Measurements from ENCODE around the gene ESR2.

Gene ESR2

DNA sequence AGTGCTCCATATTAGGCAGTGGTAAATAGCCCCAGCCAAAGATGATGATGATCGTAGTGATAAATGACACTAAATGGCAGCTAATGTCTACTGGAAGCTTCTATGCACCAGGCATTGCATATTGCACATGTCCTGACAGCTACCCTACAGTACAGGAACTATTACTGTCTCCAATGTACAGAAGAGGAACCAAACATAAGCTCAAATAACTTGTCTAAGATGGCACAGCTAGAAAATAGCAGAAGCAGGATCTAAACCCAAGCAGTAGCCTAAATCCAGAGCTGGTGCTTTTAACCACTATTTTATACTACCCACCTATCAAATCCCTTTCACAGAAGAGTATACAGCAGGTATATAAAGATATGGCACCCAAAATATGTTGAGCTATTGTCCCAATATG is 28.9 kb downstream of the ESR2 start:
- DNase-seq = no peak

DNA sequence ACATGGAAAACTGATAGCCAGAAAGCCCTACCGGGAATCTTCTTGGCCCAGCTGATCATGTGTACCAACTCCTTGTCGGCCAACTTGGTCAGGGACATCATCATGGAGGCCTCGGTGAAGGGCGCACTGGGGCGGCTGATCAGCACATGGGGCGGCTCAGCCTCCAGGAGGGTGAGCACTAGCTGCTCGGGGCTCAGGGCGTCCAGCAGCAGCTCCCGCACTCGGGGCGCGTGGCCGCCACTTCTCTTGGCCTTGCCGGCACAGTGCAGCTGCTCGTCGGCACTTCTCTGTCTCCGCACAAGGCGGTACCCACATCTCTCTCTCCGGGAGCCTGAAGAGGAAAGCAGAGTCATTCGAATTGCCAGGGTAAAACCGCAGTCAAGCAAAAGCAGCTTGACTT is 33.8 kb downstream of the ESR2 start:
- DNase-seq = no peak

DNA sequence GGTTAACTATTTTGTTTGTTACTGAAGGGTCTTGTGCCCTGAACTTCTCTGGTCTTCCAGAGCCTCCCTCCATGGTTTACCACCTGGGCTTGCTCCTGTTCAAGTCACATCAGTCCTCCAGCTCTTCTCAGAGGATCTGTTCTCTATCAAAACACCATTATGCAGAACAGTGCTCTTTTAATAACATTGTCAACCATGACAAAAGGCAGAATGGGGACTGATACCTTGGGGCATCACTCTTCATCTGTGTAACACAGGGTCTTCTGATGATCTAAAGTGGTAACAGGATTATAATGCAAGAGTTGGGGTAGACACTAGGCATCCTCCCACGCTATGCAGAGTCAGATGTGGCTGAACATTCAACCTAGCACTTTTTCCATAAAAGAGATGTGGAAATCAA is 38.4 kb downstream of the ESR2 start:
- no peak for DNase-seq

DNA sequence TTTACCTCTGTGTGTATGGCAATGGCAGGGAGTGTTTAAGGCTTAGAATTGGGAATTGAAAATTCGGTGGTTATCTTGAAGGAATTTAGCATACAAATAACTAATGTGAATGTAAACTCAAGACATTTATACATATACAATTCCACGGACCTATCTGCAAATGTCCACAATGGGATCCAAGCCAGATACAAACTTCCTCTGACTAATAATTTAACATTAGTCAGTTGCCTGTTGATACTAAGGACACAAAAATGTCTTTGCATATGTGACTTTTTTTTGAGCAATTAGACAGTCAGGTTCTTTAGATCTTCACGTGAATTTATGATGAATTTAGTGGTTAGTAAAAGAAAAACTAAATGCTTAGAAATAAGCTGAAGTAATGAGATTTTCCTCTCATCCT is 40.5 kb downstream of the ESR2 start:
- DNase-seq = no peak

DNA sequence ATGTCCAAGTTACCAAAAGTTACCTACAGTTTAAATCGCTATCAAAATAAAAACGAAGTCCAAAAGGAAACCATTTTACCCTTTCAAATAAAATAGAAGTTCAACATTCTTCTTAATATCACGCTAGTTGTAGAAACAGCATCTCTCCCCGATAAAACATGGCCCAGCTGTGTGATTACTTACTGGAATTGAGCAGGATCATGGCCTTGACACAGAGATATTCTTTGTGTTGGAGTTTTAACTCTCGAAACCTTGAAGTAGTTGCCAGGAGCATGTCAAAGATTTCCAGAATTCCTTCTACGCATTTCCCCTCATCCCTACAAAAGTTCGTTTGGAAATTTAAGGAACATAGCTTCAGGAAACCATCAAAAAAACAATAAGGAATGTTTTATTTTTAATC is 44.8 kb downstream of the ESR2 start:
- no peak for DNase-seq

DNA sequence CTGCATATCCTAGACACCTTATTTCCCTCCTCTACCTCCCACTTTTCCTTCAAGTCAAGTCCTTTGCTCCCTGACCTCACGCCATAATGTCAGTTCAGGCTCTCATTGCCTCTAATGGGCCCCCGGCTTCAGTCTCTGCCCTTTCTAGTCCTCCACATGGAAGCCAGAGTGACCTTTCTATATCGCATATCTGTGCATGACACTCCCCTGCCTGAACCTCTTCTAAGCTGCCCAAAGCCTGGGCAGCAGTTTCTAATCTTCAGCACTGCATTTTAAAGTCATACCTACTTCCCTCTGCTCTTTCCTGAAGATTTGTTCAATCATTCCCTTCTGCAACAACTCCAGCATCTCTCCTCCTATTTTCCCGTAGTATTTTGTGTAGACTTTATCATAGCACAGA is 45.5 kb downstream of the ESR2 start:
- DNase-seq = no peak

DNA sequence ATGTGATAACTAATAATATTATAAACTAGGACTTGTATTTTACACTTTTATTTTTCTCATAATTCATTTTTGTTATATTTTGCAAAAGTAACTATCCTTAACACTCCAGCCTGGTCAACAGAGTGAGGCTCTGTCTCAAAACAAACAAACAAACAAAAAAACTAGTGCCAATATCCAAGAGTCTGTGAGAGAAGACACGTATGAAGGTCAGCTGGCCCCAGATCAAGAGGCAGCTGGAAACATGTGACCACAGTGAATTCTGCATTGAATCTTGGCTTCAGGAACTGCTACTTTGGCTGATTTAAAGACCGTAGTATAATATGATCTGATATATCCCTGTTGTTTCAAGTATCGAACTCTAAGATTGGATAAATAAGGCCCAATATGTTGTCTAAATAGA is 47.0 kb downstream of the ESR2 start:
- no peak for DNase-seq

DNA sequence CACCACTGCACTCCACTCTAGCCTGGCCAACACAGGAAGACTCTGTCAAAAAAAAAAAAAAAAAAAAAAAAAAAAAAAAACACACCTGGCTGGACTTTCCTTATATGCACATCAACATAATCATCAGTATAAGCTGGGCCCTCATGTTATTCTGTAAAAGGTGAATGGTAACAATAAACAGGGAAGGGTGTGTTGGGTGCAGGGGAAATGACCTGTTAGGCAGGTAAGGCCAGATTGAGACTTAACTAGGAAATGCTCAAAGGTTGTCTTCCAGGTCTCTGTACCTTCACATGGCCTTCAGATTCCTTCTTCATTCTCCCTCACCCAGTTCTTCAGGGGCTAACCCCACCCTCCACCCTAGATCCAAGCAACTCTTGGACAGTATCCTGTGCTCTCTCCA is 47.5 kb downstream of the ESR2 start:
- DNase-seq = no peak

DNA sequence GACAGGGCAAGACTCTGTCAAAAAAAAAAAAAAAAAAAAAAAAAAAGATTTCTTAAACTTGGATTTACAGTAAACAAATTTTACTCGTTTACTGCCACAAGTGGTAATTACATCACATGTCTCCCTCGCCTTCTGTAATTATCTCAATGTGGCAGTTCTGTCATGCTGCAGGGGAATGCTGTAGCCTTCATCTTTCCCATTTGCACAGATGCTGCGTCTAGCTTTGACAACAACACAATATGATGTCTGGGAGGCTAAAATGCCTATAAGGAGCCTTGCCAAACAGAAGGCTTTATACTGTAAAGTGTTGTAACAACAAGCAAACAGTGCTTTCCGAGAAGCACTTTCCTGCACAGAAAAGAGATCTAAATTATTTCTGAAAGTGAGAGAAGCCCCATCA is 48.7 kb downstream of the ESR2 start:
- DNase-seq = no peak

DNA sequence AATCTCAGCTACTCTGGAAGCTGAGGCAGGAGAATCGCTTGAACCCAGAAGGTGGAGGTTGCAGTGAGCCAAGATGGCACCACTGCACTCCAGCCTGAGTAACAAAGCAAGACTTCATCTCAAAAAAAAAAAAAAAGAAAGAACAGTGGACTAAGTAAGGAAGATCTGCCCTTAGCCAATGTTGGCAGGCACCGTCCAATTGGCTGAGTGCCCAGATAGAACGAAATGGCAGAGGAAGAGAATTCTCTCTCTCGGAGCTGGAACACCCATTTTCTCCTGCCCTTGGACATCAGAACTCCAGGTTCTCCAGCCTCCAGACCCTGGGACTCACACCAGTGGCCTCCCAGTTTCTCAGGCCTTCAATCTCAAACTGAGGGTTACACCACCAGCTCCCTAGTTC is 49.9 kb downstream of the ESR2 start:
- no peak for DNase-seq

DNA sequence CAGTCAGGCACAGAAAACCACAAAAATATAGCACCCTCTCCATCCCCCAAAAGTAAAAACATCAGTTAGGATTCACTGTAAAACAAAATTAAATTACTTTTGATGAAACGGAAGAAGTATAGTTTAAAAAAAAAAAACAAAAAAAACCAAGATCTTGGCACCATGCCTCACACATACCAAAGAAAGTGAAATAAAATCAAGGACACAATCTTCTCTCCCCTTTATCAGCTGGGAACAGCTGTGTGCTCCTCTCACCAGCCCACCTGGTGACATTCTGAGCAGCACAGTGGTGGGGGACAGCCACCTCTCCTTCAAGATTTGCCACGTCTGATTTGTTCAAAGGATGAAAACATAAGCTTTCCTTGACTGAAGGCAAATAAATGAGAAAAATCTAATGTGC is 55.5 kb downstream of the ESR2 start:
- no peak for DNase-seq

DNA sequence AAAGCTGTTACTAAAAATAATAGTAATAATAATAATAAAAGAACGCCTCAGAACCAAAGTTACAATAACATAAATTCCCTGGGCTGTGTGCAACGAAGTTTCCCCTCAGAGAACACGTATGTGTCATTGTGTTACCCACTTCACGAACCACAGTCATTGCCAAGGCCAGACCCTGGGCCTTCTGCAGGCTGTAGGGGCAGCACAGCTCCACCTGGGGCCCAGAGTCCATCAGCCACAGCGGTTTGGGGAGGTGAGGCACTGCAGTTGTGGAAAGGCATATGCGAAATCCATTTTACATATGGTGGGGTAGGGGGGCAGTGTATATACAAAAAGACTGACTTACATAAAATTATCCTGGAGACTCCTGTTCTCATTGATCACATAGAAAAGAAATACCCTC is 56.1 kb downstream of the ESR2 start:
- DNase-seq = no peak

DNA sequence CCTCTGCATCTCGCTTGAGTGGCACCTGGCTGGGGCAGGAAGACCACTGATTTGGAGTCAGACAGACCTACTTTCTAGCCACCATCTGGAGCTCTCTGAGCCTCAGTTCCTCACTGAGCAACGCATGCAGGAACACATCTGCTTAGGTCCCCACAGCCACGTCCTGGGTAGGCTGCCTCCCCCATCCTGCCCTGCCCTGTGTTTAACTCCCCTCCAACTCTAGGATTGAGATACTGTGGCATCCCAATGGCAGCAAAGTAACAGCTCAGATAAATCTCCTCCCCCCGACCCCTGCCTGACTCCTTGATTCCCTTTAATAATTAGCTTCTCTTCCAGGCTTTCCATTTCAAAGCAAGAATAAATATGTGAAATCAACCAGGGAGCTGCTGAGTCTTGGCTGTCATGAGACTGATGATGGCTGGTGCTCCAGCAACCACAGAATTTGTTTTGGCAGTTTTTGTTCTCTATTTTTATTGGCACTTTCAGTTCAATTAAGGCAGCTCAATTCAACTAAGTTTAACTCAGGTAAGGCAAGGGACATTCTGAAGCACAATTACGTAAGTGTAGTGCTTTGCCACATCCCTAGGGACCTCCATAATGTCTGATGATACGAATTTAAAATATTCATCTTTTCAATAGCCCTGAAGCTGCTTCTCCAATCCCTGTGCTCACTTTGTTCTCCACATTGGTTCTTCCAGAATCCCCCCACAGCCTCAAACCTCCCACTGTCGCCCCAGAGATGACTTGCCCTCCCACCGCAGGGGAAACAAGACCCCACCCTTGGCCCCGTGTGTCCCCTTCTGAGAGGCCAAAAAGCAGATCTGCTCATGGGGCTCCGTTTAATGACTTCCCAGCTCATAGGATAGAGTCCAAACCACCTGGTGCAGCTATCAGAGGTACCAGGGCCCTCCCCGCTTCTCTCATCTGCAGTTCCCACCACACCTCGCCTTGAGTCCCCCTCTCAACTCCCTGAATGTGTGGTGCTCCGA is 58.2 kb downstream of the ESR2 start:
- DNase-seq = no peak

DNA sequence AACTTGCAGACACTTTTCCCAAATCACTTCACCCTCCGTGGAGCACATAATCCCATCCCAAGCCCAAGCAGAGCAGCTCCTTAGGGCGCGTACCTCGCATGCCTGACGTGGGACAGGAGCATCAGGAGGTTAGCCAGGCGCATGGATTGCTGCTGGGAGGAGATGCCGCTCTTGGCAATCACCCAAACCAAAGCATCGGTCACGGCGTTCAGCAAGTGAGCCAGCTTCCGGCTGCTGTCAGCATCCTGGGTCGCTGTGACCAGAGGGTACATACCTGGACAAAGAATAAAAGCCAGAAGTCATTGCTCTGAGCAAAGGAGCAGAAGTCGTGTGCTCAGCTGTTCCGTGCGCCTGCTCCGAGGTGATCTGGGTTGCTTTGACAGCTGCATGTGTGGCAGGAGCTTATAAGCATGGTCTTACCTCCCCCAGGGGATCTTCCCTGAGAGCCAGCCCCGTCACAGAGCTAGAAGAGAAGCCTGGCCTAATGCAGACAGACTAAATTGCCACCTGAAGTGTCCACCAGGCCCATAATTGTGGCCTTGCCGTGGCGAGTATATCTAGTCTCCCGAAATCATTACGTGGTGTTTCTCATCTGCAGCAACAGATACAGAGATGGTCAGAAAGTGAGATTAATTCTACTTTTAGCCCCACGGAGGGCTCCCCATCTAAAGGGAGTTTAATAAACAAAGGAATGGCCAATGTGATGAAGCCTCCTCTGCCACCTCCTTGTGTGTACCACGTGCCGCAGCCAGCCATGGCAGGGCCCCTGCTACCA is 59.1 kb downstream of the ESR2 start:
- no peak for DNase-seq

DNA sequence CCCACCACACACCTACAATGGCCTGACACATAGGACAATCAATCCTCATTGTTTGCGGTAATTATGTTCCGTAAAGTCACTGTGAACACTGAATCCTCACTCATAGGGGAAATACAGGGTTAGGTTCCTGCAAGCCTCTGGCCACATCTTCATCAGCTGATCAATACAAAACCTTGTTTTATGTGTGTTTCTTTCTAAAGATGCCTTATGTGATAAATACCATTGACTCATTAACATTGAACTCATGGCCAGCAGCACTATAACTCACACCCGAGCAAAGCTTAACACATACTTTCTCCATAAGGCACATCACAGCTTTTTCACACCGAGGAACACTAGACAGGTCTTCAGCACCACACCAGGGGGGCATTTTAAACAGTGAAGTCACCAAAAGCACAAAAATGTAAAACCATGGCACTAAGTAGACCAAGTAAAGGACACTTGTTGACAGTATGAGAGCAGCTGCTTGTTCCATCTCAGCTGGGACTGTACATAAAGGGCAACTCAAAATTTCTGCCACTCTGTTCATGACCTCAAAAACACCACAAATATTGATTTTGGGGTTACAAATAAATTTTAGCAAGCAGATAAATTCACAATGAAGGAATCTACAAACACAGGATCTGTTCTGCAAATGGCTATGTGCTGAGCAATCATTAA is 60.5 kb downstream of the ESR2 start:
- no peak for DNase-seq

DNA sequence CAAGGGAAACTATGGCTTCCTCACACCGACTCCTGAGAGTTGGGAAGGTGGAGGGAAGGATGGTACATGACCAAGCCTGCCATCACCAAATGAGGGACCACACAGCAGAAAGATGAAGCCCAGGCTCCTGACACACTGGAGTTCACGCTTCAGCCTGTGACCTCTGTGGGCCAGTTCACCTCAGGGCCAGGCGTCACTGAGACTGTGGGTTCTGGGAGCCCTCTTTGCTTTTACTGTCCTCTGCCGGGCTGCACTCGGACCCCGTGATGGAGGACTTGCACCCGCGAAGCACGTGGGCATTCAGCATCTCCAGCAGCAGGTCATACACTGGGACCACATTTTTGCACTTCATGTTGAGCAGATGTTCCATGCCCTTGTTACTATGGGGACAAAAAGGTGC is 61.2 kb downstream of the ESR2 start:
- DNase-seq = no peak

DNA sequence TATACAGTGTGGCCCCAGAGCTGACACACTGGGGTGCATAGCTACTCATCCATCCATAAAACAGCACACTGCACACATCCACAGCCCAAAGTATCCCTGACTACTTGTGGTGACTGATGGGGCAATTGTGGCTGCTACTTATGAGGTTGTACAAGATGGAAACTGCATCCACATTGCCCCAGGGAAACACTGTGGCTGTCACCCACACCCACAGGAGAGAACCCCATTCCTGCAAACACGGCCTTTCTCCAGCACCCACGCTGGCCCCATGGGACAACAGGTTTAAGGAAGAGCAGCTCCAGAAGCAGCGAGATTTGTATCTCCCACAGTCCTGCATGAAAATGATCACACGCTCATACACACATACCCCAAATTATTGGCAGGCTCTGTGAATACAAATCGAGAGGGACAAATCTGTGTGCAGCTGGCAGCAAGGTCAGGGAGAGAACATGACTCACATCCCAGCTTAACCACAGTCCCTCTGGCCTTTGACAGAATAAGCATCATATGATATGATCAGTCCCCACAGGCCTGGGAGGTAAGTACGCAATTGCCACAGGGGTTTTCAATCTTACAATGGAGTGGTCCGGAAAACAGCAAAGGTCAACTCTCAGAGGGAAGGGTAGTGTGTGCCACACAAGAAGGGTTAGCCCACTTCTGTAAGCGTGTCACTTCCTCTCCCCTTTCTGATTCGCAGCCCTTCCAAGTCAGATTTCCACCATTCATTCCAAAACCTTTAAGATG is 61.9 kb downstream of the ESR2 start:
- no peak for DNase-seq

DNA sequence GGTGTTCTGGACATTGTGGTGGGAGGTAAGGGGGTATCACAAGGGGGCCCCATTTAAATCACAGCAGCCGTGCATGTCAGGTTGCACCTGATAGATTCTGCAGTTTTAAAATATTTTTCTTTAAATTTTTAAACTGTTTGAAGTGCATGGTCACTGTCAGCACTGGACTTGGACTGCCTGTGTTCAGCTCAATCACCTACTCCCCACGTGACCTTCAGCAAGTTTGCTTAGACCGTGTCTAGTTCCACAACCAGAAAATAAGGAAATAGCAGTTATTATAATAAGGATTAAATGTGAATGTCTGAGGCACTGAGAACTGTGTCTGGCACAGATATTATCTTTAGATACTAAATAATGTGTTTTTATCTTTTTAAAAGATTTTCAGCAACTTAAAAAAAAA is 64.7 kb downstream of the ESR2 start:
- no peak for DNase-seq

DNA sequence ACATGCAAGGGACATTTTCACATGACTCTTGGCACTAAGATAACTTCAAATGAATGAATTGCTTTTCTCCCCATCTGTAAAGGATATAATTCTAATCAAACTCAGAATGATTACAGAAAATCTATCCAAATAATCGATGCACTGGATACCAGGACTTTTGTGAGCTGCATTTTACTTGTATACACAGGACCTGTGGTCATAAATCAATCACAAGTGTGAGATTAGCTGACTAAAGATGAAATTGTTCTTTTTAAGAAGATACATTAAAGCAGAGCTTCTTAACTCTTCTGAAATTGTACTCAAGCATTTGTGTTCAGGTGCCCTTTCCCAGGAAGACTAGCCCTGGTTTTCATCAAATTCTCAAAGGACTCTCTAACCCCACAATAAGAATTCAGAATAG is 66.3 kb downstream of the ESR2 start:
- DNase-seq = no peak

DNA sequence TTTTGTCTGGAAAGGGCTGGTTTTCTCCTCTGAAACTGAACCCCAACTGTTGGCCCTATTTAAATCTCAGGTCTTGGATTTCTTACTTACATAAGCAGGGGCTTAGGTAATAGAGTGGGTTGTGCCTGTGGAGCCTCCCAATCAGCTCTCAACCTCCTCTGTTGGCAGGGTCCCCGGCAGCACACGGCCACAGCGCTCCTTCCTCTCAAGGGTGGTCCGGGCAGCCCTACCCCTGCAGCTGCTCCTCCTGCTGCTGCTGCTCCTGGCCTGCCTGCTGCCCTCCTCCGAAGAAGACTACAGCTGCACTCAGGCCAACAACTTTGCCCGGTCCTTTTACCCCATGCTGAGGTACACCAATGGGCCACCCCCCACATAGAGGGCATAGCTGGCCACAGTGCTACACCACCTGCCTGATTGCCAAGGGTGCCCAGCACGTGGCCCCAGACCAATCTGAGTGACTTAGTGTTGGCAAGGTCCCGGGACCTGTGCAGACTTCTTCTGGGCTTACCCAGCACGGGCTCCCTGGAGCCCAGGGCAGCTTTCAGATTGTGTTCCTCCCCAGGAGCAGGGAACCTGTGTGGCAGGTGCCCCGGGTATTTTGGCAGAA is 68.9 kb downstream of the ESR2 start:
- no peak for DNase-seq

DNA sequence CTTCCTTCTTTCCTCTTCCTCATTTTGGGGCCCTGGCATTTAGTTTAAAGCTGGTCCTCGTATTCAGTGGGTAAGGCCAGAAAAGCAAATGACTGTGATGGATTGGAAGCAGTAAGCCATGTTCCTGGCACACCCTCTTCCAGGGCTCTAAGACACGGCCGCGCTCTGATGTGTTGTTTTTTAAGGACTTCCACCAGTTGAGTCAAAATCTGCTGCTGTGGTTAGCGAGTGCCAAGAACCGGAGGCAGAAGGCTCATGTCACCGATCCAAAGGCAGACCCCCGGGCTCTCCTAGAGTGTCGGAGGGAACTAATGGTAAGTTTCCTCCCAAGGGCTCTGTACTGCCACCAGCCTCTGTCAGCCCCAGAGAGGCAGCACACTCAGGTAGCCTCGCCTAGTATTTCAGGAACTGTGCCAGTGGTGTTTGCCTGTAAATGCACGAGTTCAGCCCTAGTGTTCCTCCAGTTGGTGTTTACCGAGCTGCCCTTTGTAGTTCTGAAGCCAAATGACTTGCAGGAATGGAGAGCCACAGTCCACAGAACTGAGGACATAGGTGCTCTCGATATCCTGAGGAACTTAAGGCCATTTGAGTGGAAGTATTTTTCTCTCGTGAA is 72.7 kb downstream of the ESR2 start:
- no peak for DNase-seq

DNA sequence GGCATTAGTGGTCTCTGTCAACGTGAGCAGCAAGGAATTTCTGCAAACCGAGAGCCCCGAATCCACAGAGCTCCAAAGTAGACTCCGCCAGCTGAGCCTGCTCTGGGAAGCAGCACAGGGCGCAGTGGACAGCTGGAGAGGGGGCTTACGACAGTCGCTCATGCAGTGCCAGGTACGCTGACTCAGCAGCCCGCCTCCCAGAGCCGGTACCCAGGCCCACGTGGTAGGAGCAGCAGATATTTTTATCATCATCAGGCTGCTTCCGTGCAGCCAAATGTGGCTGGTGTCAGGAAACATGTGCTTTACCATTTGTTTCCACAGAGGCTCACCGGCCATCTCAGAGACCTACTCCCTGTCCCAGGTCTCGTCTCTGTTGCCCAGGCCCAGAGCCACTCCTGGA is 73.7 kb downstream of the ESR2 start:
- DNase-seq = no peak
